ENCODE results near the gene AOC3.
"Not testable (repeated sequence)": the region's sequence is repeated elsewhere in the genome, so short reads cannot be mapped to it uniquely, and the experiment has no call there.

The AOC3 gene

DNA sequence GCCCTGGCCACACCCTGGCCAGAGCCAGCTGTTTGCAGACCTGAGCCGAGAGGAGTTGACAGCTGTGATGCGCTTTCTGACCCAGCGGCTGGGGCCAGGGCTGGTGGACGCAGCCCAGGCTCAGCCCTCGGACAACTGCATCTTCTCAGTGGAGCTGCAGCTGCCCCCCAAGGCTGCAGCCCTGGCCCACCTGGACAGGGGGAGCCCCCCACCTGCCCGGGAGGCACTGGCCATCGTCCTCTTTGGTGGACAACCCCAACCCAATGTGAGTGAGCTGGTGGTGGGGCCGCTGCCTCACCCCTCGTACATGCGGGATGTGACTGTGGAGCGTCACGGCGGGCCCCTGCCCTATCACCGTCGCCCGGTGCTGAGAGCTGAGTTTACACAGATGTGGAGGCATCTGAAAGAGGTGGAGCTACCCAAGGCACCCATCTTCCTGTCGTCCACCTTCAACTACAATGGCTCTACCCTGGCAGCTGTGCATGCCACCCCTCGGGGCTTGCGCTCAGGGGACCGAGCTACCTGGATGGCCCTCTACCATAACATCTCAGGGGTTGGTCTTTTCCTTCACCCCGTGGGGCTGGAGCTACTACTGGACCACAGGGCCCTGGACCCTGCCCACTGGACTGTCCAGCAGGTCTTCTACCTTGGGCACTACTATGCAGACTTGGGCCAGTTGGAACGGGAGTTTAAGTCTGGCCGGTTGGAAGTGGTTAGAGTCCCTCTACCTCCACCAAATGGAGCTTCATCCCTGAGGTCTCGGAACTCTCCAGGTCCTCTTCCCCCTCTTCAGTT lies 6.0 kb upstream of the AOC3 start:
- DNase-seq (ENCODE audit: low read depth), result no peak

- DNase-seq (ENCODE audit: low read depth), result no peak
Measured at GRCh38 chr17:42845556-42845917, 5.5 kb upstream of the AOC3 start.

DNA sequence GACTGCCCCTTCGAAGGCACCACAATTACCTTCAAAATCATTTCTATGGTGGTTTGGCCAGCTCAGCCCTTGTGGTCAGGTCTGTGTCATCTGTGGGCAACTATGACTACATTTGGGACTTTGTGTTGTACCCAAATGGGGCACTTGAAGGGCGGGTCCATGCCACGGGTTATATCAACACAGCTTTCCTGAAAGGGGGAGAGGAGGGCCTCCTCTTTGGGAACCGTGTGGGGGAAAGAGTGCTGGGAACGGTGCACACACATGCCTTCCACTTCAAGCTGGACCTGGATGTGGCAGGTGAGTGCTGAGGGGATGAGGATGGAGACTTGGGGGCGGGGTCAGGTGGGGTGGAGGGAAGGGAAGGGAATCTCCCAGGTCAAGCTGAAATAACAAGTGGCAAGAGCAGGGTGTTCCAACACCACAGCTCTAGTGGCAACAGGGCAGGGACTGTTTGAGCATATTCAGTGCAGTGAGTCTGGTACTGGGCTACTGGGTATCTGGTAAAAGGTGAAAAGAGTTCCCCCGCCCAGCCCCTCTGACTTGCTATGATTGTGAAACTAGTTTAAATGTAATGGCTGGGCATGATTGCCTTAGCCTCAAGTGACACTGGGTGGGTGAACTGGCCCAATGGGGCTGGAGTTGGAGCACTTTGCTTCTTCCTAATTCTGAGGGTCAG lies 4.9 kb upstream of the AOC3 start:
- DNase-seq (ENCODE audit: low read depth), result no peak

GRCh38 chr17:42846594-42847280 lies 4.3 kb upstream of the AOC3 start:
- DNase-seq (ENCODE audit: low read depth), result no peak

GRCh38 chr17:42848093-42848492 lies 2.9 kb upstream of the AOC3 start:
- no peak for DNase-seq (ENCODE audit: low read depth)

DNA sequence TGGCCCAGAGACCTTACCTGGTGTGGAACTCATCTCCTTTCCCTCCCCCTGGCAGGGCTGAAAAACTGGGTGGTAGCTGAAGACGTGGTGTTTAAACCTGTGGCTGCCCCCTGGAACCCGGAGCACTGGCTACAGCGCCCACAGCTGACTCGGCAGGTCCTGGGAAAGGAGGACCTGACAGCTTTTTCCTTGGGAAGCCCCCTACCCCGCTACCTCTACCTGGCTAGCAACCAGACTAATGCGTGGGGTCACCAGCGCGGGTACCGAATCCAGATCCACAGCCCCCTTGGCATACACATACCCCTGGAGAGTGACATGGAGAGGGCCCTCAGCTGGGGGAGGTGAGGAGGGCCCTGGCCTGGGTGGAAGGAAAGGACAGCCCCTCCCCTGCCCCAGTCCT lies 2.0 kb upstream of the AOC3 start:
- no peak for DNase-seq (ENCODE audit: low read depth)

DNA sequence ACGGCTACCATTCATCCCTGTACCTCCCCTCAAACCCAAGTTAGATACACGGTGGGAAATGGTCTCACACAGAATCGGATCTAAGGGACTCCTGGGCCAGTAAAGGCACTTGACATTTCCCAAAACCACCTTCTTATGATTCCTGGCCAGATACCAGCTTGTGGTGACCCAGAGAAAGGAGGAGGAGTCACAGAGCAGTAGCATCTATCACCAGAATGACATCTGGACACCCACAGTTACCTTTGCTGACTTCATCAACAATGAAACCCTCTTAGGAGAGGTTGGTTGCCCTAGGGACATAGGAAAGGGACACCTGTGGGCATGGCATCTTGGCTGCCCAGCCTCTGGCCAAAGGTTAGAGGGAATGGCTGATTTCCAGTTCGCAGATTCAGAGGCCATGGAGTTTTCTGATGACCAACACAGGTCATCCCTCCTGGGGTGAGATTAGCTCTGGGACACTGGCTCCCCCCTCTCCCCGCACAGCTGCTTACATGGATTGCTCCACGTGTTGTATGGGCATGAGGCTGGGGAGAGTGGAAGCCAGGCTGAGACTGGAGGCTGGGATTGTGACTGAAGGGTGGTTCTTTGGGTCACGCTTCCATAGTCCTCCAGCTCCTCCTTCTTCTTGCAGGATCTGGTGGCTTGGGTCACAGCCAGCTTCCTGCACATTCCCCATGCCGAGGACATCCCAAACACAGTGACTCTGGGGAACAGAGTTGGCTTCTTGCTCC lies 1.4 kb upstream of the AOC3 start:
- no peak for DNase-seq (ENCODE audit: low read depth)

- DNase-seq (ENCODE audit: low read depth), result not testable (repeated sequence)
Measured at GRCh38 chr17:42851371-42852240, 607 bp downstream of the AOC3 start.

- DNase-seq (ENCODE audit: low read depth), result no peak
Measured at GRCh38 chr17:42852351-42852750, 1.4 kb downstream of the AOC3 start.

GRCh38 chr17:42853004-42853403 lies 2.0 kb downstream of the AOC3 start:
- no peak for DNase-seq (ENCODE audit: low read depth)

- no peak for DNase-seq (ENCODE audit: low read depth)
Measured at GRCh38 chr17:42853597-42853967, 2.6 kb downstream of the AOC3 start.

GRCh38 chr17:42853968-42854790 lies 3.2 kb downstream of the AOC3 start:
- DNase-seq (ENCODE audit: low read depth), result no peak

DNA sequence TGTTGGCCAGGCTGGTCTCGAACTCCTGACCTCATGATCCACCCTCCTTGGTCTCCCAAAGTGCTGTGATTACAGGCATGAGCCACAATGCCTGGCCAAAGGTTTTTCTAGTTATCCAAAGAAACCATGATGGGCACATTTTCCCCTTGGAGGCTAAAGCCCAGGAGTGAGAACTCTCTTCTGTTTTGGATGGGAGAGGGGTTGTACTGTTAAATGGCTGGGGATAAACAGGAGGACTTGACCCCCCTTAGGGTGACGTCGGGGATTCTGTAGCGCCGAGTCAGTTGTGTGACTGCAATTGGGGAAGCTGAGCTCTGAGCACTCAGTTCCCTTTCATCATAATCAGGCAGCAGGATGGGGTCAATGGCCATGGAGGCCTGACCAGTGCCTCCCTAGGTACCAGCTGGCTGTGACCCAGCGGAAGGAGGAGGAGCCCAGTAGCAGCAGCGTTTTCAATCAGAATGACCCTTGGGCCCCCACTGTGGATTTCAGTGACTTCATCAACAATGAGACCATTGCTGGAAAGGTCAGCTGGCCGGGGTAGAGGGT lies 4.1 kb downstream of the AOC3 start:
- no peak for DNase-seq (ENCODE audit: low read depth)

- not testable (repeated sequence) for DNase-seq (ENCODE audit: low read depth)
Measured at GRCh38 chr17:42856093-42856492, 5.1 kb downstream of the AOC3 start.

DNA sequence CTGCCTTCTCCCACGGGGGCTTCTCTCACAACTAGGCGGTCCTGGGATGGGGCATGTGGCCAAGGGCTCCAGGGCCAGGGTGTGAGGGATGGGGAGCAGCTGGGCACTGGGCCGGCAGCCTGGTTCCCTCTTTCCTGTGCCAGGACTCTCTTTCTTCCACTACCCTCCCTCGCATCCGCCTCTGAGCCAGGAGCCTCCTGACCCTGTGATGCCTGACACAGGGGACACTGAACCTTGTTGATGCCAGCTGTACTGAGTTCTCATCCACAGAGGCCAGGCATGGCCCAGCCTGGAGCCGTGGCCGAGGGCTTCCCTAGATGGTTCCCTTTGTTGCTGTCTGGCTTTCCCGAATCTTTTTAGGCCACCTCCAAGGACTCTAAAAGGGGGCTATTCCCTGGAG lies 5.5 kb downstream of the AOC3 start:
- DNase-seq (ENCODE audit: low read depth), result not testable (repeated sequence)

GRCh38 chr17:42857389-42857788 lies 6.4 kb downstream of the AOC3 start:
- no peak for DNase-seq (ENCODE audit: low read depth)

DNA sequence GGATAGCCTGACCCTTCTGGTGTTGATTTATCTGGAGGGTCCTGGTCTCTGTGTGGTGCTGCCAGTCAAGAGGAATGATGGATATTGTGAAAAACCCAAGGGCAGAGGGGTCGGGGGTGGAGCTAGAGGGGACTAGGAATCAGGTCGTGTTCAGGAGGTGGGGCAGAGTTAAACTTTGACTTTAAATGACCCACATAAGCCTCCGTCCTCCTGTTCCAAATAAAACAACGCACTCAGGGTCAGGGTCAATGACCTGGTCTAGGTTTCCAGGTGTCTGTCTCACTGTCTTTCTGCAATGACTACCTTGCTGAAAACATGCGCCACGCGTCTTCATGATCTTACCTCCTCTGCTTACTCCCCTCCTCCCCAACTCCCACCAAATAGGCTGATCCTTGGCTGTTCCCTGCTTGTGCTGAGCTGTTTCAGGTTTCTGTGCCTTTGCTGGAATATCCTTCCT lies 14.7 kb downstream of the AOC3 start:
- DNase-seq (ENCODE audit: low read depth), result no peak

DNA sequence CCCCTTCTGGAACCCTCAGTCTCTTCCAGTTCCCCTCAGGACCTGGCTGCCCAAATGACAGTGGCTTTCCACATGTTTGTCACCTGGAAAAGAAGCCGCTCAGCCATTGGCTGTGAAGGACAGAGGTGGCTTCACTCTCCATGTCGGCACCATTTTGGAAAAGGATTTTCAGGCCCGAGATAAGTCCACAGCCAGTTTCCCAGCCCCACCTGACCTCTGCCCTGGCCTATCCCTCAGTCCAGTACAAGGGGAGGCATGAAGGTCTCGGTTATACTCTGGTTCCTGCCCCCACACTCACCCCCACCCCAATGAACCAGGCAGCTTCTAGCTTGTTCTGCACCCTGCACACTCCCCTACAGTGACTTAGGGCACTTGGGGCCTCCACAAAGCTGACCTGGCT lies 15.2 kb downstream of the AOC3 start:
- no peak for DNase-seq (ENCODE audit: low read depth)

GRCh38 chr17:42866631-42867575 lies 15.9 kb downstream of the AOC3 start:
- no peak for DNase-seq (ENCODE audit: low read depth)
